GM12872 (cell line): ENCODE measurements around the gene VILL.

Source experiments
- CTCF ChIP-seq: IDR thresholded peaks from 3 replicates; pipeline ENCODE4 v1.5.1; 2011; ENCODE audit warnings: low read depth, mild to moderate bottlenecking, low read length, moderate library complexity; ENCODE audit not compliant: insufficient read depth

Gene VILL

GRCh38 chr3:37973246-37974054 is 17.1 kb upstream of the VILL start:
- TF ChIP-seq CTCF = no peak

- peak; percentile 93 for TF ChIP-seq CTCF
Observed at GRCh38 chr3:37974121-37975083, 16.2 kb upstream of the VILL start.

GRCh38 chr3:37979541-37980461 is 10.8 kb upstream of the VILL start:
- TF ChIP-seq CTCF = no peak

GRCh38 chr3:37980462-37981347 is 9.9 kb upstream of the VILL start:
- TF ChIP-seq CTCF = no peak

- no peak for TF ChIP-seq CTCF
Observed at GRCh38 chr3:37981348-37981664, 9.3 kb upstream of the VILL start.

- TF ChIP-seq CTCF = no peak
Observed at GRCh38 chr3:37982331-37982730, 8.3 kb upstream of the VILL start.
